GM18907 (cell line): Measurements from ENCODE around the gene SMIM10L1.

ENCODE experiments used
- ATAC-seq: cut with Tn5 transposase; IDR thresholded peaks from one replicate; pipeline ENCODE4 v1.9.1; 2021; ENCODE audit warnings: mild to moderate bottlenecking, moderate library complexity; ENCODE audit not compliant: unreplicated experiment

Gene SMIM10L1

DNA sequence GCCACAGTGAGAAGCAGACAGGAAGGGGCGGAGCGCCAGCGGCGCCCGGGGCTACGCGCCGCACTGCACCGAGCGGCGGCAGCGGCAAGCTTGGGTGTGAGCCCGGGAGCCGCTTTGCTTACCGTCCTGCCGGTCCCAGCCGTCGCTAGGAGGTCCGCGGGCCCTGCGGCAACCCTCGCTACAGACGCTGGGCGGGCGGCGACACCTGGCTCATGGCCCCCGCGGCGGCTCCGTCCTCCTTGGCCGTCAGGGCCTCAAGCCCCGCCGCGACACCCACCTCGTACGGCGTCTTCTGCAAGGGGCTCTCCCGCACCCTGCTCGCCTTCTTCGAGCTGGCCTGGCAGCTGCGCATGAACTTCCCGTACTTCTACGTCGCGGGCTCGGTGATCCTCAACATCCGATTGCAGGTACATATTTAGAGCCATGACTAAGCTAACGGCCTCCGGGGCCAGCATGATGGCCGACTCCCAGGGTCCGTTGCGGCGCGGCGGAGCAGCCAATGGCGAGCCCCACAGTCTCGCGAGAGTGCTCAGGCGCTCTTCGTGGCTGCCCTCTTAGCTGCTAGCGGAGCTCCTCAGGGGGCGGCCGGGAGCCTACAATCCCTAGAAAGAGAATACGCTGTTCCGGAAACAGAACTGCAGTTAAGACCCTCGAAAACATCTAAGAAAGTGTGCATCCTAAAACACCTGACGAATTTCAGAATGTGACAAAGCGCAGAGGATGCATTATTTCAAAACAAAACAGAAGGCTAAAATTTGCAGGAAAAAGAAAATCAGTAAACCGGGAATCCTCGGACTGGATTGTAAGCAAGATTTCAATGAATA, at the start of gene SMIM10L1:
SMIM10L1 (plus strand) TSS at position 50 of the 824 bp plus-strand sequence; CDS start at position 213, 163 bp downstream.
- ATAC-seq = peak; percentile 98

DNA sequence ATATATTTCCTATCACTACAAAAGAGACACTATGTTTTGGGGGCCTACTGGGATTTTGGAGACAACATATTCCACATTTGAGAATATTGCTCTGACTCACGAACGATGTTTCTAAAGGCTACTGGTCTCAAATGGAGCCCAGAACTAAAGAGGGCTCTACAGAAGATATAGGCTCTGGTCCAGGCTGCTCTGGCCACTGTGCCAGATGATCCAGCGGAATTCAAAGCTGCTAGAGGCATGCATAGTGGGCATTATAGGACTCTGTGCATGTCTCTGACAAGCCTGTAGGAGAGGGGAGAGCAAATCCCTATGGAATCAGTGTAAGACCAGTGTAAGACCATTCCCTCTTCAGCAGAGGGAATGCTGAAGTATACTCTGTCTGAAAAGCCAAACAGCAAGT, 40.6 kb upstream of the SMIM10L1 start:
- no peak for ATAC-seq

DNA sequence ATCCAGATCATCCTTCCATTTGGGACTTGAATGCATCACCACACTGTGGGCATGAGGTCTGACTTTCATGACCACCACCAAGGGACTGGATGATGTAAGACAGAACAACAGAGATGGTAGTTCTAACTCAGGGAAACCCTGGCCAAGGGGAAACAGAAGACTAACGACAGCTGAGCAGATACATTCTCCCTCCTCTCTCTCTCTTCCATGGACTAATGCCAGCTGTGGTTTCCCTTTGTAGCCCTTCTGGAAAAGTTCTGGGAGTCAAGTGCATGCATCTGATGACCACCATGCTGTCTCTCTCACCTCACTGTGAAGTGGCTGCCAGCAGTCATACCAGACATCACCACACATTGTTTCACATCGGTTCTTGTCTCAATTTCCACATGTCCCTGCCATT, 40.0 kb upstream of the SMIM10L1 start:
- no peak for ATAC-seq

DNA sequence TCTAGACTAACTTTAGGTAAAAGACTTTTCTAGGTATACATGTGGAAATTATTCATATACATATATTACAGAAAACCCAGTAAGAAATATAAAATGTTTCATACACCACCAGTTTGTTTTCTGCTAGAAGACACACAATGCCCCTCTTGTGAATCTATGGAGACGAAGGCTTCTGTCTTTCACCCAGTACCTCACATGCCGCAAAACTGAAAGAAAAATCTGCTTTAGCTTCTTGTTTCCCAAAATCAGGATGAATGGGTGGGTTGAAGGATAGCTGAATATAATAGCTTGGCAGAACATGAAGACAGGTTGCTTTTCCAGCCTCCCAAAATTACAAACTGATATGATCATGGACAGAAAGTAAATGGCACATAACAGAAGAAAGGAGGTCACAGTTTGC, 37.8 kb upstream of the SMIM10L1 start:
- no peak for ATAC-seq

DNA sequence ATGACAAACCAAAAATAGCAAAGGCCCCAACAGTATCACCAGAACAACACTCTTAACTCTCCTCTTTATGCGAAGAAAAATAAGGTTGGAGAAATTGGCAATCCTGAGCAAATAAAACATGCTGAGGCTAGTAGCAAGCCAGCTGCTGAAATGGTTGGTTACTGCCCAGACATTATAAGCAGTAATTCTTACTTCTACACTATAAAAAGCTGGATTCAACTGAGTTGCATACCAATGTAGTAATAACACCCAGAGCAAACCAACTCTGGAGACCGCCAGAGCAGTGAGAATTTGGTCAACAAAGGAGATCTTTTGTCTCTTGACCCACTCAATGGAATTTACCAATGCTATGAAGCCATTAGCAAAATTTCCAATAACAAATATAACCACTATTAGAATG, 37.2 kb upstream of the SMIM10L1 start:
- no peak for ATAC-seq

DNA sequence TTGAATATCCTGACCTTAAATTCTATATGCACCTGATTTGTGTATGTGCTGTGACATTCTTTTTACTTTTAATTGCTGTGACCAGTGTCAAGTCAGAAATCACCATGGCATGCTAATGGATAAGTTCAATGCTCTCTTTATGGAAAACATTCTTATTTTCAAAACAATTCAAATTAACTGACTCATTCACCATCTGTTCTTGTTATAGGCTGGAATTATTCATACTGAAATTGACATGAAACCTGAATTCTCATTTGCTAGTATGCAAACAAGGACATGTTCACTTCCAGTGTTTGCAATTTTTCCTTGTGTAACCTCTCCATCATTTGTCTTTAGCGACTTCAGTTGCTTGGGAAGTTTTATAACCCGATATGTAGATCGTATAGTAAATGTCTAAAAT, 36.7 kb upstream of the SMIM10L1 start, which contains the start of gene TAS2R30:
TAS2R30 (minus strand) TSS at position 340 of the 400 bp plus-strand sequence. CDS start 400 bp downstream, outside the sequence.
- ATAC-seq = no peak

DNA sequence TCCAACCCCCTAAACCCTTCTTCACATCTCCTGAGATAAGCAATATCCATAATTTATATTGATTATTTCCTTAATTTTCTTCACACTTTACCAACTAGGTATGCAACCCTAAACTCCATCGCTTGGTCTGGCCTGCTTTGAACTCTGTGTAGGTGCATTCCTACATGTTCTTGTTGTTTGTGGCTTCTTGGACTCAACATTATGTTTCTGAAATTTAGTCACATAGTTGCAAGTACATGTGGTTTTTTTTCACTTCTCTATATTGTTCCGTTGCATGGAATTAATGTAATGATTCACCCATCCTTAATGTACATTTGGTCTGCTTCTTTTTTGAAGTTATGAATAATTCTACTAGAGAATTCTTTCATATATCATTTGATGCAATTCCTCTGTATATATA, 34.9 kb upstream of the SMIM10L1 start:
- no peak for ATAC-seq

DNA sequence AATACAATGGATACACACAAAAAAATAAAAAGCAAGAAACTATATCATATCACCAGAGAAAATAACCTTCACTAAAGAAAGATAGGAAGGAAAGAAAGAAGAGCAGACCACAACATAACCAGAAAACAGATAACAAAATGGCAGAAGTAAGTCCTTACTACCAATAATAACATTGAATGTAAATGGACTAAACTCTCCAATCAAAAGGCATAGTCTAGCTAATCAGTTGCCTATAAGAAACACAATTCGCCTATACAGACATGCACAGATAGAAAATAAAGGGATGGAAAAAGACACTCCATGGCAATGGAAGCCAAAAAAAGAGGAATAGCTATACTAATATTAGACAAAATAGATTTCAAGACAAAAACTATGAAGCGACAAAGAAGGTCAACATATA, 27.6 kb upstream of the SMIM10L1 start:
- no peak for ATAC-seq

DNA sequence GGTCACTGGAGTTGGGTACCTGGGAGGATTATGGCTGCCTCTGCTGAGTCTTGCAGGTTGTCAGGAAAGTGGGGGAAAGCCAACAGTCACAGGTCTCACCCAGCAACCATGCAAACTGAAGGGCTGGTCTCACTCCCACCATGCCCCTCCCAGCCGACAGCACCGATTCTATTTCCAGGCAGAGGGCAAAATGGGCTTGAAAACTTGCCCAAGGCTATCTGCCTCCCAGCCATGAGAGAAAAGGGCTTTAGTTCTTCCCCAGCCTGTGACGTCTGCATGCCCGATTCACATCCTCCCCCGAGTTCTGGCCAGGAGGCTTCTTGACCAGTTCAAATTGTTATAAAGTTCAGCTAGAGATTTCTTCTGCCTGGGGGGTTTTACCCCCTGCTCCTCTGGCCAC, 26.7 kb upstream of the SMIM10L1 start:
- no peak for ATAC-seq

DNA sequence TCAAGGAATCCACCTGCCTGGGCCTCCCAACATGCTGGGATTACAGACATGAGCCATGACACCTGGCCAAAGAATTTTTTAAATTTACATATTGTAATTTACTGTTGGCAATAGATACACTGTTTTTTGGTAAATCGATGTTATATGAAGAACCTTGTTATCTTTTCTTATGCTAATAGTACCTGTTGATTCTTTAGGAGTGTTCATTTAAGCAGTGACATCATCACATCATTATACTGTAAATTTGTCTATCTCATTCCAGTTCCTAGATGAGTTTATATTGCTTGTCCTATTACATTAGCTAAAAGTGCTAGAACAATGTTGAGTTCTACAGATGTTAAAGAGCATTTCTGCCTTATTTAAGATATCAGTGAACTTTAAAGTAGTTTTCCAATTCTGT, 23.6 kb upstream of the SMIM10L1 start:
- ATAC-seq = no peak

DNA sequence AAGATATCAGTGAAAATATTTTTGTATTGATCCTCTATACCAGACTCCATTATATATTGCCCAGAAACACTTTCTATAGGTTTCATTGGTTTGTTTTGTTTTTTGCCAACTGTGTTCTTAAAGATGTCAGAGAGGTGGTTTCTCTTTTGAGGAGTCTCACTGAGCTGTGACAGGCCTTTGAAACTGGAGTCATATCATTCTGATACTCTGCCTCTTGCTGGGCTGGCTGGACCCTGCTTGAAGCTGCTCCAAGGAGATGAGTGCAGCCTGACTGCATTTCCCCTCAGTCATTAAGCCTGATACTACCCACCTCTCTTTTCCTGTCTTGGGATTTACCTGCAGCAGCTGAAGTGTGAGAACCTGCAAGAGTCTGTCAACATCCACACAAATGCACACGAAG, 20.2 kb upstream of the SMIM10L1 start:
- ATAC-seq = no peak

DNA sequence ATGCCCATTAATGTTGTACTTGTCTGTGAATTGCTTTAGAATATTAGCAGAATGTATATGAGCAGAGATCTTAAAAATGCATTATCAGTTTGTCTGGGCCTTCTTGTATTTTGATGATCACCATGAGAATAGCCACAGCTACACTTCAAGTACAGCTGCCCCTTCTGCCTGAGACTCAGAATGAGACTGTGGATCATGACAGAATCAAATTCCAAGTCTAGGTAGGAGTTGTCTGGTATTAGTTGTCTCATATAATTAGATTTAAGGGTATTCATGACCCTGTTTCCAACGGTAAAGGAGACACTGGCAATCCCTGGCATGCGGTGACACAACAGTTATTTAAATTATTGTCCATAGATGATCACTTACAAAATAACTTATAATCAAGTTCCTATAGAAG, 18.3 kb upstream of the SMIM10L1 start:
- ATAC-seq = no peak

DNA sequence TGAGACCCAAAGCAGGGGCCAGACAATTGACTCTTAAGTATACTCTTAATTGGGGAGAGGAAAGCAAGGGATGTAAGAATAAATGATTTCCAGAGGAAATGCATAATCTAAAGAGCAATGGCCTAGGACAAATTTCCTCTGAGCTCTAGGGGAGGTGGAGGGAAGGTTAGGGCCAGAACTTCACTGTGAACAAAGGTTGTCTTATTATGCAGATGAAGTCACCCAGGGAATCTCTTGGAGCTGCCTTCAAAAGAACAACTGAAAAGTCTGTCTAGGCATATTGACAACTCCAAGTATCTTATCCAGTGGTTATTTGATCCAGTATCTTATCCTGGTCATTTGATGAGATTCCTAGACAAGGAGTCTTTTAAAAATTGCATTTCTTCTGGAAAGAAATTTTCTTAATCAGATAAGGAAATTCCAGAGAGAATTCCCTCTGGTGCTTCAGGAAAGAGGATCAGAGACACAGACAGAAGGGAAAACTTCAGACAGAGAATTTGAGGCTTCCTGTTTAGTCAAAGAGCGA, 16.5 kb upstream of the SMIM10L1 start:
- ATAC-seq = no peak

DNA sequence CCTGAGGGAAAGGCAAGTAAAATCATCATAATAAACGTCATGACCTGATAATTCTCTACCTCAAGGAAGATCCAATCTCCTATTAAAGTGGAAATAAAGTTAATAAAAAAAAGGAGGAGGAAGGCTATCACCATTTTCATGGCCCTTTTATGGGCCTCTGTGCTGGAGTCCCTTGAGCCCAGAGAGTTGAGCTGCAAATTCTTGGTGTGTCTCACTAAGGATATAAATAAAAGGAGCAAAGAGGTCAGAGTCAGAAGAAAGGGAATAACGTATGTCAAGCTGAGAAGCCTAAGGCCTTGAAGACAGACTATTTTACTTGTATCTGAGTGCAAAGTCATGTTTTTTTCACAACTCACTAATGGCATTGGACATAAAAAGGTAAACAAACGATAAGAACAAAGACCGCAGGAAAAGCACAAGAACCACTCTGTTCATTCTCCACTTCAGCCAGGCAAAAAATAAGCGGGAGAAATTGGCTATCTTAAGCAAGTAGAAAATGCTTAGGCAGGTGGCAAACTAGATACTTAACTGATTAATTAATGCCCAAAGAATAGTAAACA, 12.0 kb upstream of the SMIM10L1 start:
- ATAC-seq = no peak

DNA sequence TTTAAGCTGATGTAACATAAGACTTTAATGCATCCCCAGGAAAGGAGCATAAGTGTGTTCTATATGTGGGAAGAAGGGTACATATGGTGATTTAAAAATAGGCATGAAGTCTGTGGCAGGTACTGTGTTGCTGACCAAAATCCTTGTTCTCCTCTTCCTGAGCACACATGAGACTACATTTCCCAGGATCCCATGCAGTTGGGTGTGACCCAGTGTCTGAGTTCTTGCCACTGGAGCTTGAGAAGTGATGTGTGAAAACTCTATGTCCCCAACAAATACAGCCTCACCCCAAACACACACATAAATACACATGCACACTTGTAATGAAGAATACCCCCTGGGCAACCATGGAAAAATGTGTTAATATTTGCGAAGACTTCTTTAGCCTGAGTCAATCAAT, 8.5 kb upstream of the SMIM10L1 start:
- ATAC-seq = no peak

DNA sequence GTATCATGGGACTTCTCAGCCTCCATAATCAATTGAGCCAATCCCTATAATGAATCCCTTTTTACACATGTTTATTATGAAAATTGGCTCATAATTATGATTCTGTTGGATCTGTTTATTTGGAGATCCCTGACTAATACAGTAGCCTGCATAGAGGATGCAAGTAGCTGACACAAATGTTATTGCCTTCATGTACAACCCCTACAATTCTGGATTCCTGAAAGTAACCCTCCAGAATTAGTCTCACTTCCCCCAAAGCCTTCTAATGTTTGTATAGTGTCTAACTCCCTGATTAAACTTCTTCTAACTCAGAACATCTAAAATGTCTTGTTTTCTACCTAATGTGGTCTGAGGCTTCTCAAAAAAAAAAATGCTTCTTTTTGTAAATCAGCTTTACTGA, 6.6 kb upstream of the SMIM10L1 start:
- no peak for ATAC-seq

DNA sequence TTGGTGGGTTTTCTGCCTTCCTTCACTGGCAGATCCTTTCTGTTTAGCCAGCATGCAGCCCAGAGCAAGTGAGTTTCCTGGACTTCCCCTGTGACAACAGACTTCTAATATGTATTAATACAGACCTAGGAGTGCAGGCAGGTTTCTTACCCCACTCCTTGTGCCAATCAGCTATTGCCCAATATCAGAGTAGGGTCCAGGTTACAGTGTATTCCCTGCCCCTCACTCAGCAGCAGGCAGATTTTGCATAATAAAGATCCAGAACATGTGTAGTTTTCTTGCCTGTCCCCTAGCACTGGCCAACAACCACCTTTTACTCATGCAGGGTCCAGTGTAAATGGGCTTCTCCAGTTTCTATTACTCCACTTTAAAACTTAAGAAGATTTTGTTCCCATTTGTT, 4.7 kb upstream of the SMIM10L1 start:
- ATAC-seq = no peak

DNA sequence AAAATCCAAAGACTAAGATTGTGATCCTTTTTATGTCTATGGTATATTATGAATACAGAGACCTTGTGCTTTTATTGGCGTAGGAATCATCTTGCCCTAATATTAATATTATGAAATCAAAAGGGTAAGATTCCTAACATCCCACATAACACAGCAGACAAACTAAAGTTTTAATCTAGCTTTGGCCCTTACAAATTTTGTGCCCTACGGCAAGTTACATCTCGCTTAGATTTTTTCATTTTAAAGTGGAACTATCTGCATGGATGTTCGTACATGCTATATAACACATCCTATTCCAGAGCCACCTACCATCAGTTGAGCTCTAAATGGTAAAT, 217 bp upstream of the SMIM10L1 start:
- no peak for ATAC-seq

DNA sequence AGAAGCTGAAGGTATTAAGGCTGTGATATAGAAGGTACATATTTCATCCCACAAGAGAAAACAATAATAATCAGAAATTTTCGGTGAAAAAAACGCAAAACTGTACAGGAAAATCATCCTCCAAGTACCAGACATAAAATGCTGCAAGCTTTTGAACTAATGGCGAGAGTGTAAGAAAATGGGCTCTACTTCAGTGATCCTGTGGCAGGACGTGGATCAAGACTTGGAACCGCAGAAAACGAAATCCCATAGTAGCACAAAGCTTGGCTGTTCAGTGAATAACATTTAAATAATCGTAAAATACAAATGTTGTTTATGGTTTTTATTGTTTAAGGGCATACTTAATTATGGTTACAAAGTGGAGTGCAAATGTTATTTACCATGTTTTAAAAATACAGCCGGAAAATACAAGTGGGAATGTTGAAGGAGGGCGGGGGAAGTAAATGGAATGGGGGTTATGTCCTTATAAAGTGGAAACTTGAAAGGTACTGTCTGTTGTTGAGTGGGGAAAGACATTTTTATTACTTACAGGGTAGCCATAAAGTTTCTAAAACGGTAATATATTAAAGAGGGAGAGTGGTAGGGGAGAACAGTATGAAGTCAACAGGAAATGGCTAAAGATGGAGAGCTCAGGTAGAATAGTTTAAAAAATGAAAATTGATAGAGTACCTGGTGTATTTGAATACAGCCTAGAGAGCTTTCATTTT, 1.1 kb downstream of the SMIM10L1 start:
- no peak for ATAC-seq

DNA sequence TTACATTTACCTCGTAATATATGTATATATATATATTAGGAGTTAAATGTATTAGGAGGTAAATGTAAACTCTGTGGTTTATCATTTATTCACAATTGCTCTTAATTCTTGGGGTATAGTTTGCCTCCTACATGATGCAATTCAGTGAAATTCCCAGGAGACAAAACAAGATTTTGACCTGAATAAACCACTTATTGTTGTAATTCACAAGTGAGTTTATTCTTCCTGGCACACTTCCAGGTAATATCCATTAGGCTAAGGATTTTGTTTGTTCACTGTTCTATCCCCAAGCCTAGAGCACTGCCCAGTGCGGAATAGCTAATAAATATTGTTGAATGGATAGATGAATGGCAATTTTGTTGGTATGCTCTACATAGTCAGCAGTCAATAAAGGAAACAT, 3.0 kb downstream of the SMIM10L1 start:
- no peak for ATAC-seq

DNA sequence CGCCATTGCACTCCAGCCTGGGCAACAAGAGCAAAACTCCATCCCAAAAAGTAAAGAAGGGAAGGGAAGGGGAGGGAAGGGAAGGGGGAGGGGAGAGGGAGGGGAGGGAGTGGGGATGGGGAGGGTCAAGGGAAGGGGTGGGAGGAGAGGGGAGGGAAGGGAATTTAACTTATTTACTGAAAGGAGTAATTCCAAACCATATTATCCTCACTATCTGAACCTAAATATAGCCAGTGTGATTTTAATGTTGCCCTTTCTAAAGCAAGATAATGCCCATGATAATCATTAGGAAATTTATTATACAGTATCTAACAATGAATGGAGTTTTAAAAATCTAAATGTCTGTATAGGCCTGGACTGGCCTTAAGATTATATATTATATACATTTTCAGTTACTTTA, 7.3 kb downstream of the SMIM10L1 start:
- no peak for ATAC-seq

DNA sequence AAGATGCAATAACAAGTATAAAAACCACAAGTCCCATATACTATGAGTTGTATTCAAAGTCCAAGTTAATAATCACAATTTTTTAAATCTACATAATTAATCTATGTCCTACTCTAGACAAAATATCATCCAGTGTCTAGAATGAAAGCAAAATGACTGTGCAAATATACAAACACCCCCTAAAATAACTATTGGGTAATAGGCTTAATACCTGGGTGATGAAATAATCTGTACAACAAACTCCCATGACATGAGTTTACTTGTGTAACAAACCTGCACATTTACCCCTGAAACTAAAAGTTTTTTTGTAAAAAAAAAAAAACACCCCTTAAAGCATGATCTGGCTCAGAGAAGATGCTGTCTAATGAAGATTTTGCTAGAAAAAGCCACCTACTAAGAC, 11.5 kb downstream of the SMIM10L1 start:
- ATAC-seq = no peak
